Erythroblast (primary cell): ENCODE results near the gene L3MBTL4.

Experiments used
- GATA1 ChIP-seq: IDR thresholded peaks from 2 replicates; pipeline ENCODE4 v1.6.1; 2011; ENCODE audit warnings: low read depth, mild to moderate bottlenecking, control low read depth, low read length, moderate library complexity
- POLR2A ChIP-seq: IDR thresholded peaks from 2 replicates; pipeline ENCODE4 v1.6.1; 2011; ENCODE audit warnings: mild to moderate bottlenecking, low read length

GRCh38 chr18:6397931-6398566, 16.7 kb downstream of the L3MBTL4 start:
- TF ChIP-seq POLR2A: no peak
- no peak for TF ChIP-seq GATA1
